Left lung (tissue), 10 donors: ENCODE results near the gene ATG9A. TPM values are rescaled to one million over a fixed set of nuclear protein-coding genes. Genes with fewer than 3 reads are reported as not detected.
A peak's percentile ranks its signal among the peaks of the same experiment; 100 is the strongest.

ENCODE experiments used
- ATAC-seq: fragments of 200-7000 bp; cut with Tn5 transposase; one replicate; pipeline ENCODE4 v1.9.1; 2020; ENCODE audit warnings: moderate library complexity
- DNase-seq, 4 donors: peaks; one replicate each; pipeline ENCODE4 v3.0.0-alpha.2; 2013 to 2020
- H3K27ac ChIP-seq, 2 donors: fragments of 200-600 bp; sonication (generic) in 1 of 2; one replicate each; pipeline versions ENCODE4 v1.5.0 to v1.8.0; 2020 to 2021
- H3K27me3 ChIP-seq, 2 donors: fragments of 200-600 bp; sonication (generic) in 1 of 2; one replicate each; pipeline versions ENCODE4 v1.5.0 to v1.8.0; 2020 to 2021
- H3K36me3 ChIP-seq, 2 donors: fragments of 200-600 bp; sonication (generic) in 1 of 2; one replicate each; pipeline versions ENCODE4 v1.5.0 to v1.8.0; 2020 to 2021
- H3K4me1 ChIP-seq, 2 donors: fragments of 200-600 bp; one replicate each; pipeline ENCODE4 v1.8.0; 2021
- H3K4me3 ChIP-seq, 2 donors: fragments of 200-600 bp; sonication (generic) in 1 of 2; one replicate each; pipeline versions ENCODE4 v1.5.0 to v1.8.0; 2020 to 2021; ENCODE audit warnings: mild to moderate bottlenecking in 1 of 2
- H3K9me3 ChIP-seq, 2 donors: fragments of 200-600 bp; sonication (generic) in 1 of 2; one replicate each; pipeline versions ENCODE4 v1.5.0 to v1.8.0; 2020 to 2021
- CTCF ChIP-seq, 2 donors: fragments of 200-600 bp; sonication (generic) in 1 of 2; IDR thresholded peaks; one replicate each; pipeline versions ENCODE4 v1.5.0 to v1.8.0; 2021; ENCODE audit warnings: antibody characterized with exemption in 2 of 2
- intact Hi-C, 2 donors: fragments of 100-400 bp; cut with DNase I; formaldehyde crosslinking; loops; one replicate each; pipeline versions ENCODE4 v1.11.2 to v1.14.2; 2022
- polyA plus RNA-seq, 6 donors: library from polyadenylated mRNA; unstranded; fragments of 120-200 nt; gene quantifications; one replicate each; pipeline ENCODE4 v1.2.1, GENCODE V29; 2013; ENCODE audit not compliant: insufficient read length in 6 of 6
- total RNA-seq, 2 donors: library from RNA; stranded (reverse); fragmentation: NEBNext Ultra II Directional; extraction: Animal tissue kit (Norgen Biotek cat#: 25700); gene quantifications; one replicate each; pipeline ENCODE4 v1.2.1, GENCODE V29; 2021
- donor health status: DM: no; HTN: yes; CAD: no.
- donor health status: DM: no; HTN: no; CAD: no.

ATG9A gene
- total and polyA plus RNA-seq, 8 donors, result 43.1 to 58.9 (median 48.7) TPM

- no peak for DNase-seq
- no peaks in the 10 kb centered on the region for H3K9me3 ChIP-seq
- H3K36me3 ChIP-seq, result peaks cover 0 to 36% of the 10 kb centered on the region in 2 donors
- intact Hi-C loops, result no loop called here
- no peaks in the 10 kb centered on the region for H3K27me3 ChIP-seq
- no peak for TF ChIP-seq CTCF (IDR thresholded peaks at IDR 0.05)
- peak overlapping the region in 1 of 2 donors; percentile 81 for H3K4me3 ChIP-seq
- no peak for ATAC-seq
- H3K27ac ChIP-seq, result peak overlapping the region in 1 of 2 donors; percentile 97
- H3K4me1 ChIP-seq, result peaks cover 36 to 69% of the 10 kb centered on the region in 2 donors
Observed at GRCh38 chr2:219246559-219246958, 17.1 kb upstream of the ATG9A start.

- no peaks in the 10 kb centered on the region for H3K9me3 ChIP-seq
- peaks cover 36 to 63% of the 10 kb centered on the region in 2 donors for H3K4me1 ChIP-seq
- peak overlapping the region; percentile 81 to 94 for H3K4me3 ChIP-seq
- H3K27me3 ChIP-seq, result no peaks in the 10 kb centered on the region
- H3K27ac ChIP-seq, result peak overlapping the region; percentile 94 to 97
- no peak for TF ChIP-seq CTCF (IDR thresholded peaks at IDR 0.05)
- intact Hi-C loops, result no loop called here
- no peak for DNase-seq
- H3K36me3 ChIP-seq, result peaks cover 0 to 32% of the 10 kb centered on the region in 2 donors
- ATAC-seq, result no peak
Observed at GRCh38 chr2:219245899-219246230, 16.4 kb upstream of the ATG9A start.

GRCh38 chr2:219245148-219245898 lies 15.9 kb upstream of the ATG9A start, which contains the start of the genes GLB1L and STK16:
Gene GLB1L, minus strand, starts transcription at chr2:219245444. Its CDS starts 1,871 bp downstream, at chr2:219243573.
Gene STK16, plus strand, starts transcription at chr2:219245479. Its CDS starts 521 bp downstream, at chr2:219246000.
- intact Hi-C loops, result no loop called here
- H3K27me3 ChIP-seq, result no peaks in the 10 kb centered on the region
- ATAC-seq (peak; percentile 84), DNase-seq (peak; percentile 94 to 98 (median 95))
- H3K27ac ChIP-seq, result peak within 1 kb of the TSS; percentile 94 to 97
- TF ChIP-seq CTCF (IDR thresholded peaks at IDR 0.05), result no peak
- H3K36me3 ChIP-seq, result peaks cover 0 to 26% of the 10 kb centered on the region in 2 donors
- no peaks in the 10 kb centered on the region for H3K9me3 ChIP-seq
- peak within 1 kb of the TSS; percentile 81 to 94 for H3K4me3 ChIP-seq
- H3K4me1 ChIP-seq, result peaks cover 32 to 58% of the 10 kb centered on the region in 2 donors

GRCh38 chr2:219244789-219245147 lies 15.3 kb upstream of the ATG9A start:
- H3K4me1 ChIP-seq, result peaks cover 26 to 52% of the 10 kb centered on the region in 2 donors
- intact Hi-C loops, result no loop called here

More at GRCh38 chr2:219244789-219245147, 15.3 kb upstream of the ATG9A start:
- Histone ChIP-seq H3K4me3 (peak overlapping the region; percentile 81 to 94), H3K27ac (peak overlapping the region; percentile 94 to 97), H3K36me3 (peaks cover 0 to 24% of the 10 kb centered on the region in 2 donors), H3K27me3 (no peaks in the 10 kb centered on the region), H3K9me3 (no peaks in the 10 kb centered on the region)
- DNase-seq, result no peak
- no peak for TF ChIP-seq CTCF (IDR thresholded peaks at IDR 0.05)
- no peak for ATAC-seq
